22Rv1 (cell line): ENCODE measurements around the gene FGR.

Source experiments
- H3K27ac ChIP-seq: fragments of 450-650 bp; 2 replicates; pipeline ENCODE4 v1.5.1; 2017
- CTCF ChIP-seq: fragments of 450-650 bp; IDR thresholded peaks from 2 replicates; pipeline ENCODE4 v1.5.1; 2017; ENCODE audit warnings: mild to moderate bottlenecking
- ZFX ChIP-seq: fragments of 450-650 bp; IDR thresholded peaks from 2 replicates; pipeline ENCODE4 v1.6.1; 2017; ENCODE audit warnings: antibody characterized with exemption, borderline replicate concordance

The FGR gene

DNA sequence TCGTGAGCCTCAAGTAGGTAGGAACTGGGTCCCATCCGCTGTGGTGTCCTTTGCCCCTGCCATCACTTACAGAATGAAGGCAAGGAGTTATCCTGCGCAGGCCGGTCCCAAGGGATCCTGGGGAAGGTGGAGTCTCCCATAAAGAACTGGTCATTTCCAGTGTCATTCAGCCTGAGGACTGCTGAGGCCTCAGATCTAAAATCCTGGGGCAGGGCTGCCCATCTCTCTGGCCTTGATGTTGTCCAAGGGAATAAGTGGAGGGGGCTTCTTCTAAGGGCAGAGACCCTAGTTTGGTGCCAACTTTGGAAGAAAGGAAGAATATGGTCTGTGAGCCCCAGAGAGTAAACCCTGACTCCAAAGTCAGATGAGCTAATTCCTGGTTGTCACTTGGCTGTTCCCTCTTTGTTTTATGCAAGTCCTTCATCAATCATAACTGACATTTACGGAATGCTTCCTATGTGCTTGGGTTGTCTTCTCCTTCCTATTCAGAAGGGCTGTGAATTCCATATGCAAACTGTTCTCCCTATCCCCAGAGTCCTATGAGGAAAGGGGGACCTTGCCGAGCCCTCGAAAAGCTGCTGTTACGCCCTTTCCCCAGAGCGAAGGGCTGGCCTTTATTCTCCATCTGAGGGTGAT lies 30.1 kb upstream of the FGR start:
- no peak overlapping the region for H3K27ac ChIP-seq
- TF ChIP-seq CTCF = no peak

DNA sequence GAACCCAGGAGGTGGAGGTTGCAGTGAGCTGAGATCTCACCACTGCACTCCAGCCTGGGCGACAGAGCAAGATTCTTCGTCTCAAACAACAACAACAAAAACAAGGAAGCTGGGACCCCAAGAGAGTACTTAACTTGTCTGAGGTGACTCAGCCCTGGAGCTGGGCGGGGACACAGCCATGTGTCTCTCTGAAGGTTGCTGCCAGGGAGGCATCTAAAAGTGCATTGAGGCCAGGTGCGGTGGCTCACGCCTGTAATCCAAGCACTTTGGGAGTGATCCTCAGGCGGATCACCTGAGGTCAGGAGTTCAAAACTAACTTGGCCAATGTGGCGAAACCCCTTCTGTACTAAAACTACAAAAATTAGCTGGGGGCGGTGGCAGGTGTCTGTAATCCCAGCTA lies 29.3 kb upstream of the FGR start:
- no peak for TF ChIP-seq ZFX
- no peak overlapping the region for H3K27ac ChIP-seq

GRCh38 chr1:27662707-27663393 lies 27.9 kb upstream of the FGR start:
- H3K27ac ChIP-seq = no peak overlapping the region
- TF ChIP-seq ZFX = no peak
- peak; percentile 89 for TF ChIP-seq CTCF

DNA sequence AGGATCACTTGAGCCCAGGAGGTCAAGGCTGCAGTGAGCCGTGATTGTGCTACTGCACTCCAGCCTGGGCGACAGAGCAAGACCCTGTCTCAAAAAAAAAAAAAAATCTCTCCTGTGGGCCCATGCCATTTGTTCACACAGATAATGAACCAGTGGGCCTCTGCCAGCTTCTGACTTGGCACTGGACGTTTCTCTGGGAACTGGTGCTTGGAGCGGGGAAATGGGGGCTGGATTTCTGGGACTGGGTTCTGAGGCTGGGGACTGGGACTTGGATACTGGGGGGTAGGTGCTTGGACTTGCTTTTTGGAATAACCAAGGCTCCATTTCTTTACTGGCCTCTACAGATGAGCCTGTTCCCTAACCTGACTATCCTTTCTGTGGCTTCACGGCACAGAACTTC lies 27.3 kb upstream of the FGR start:
- H3K27ac ChIP-seq = no peak overlapping the region
- no peak for TF ChIP-seq ZFX
- no peak for TF ChIP-seq CTCF

DNA sequence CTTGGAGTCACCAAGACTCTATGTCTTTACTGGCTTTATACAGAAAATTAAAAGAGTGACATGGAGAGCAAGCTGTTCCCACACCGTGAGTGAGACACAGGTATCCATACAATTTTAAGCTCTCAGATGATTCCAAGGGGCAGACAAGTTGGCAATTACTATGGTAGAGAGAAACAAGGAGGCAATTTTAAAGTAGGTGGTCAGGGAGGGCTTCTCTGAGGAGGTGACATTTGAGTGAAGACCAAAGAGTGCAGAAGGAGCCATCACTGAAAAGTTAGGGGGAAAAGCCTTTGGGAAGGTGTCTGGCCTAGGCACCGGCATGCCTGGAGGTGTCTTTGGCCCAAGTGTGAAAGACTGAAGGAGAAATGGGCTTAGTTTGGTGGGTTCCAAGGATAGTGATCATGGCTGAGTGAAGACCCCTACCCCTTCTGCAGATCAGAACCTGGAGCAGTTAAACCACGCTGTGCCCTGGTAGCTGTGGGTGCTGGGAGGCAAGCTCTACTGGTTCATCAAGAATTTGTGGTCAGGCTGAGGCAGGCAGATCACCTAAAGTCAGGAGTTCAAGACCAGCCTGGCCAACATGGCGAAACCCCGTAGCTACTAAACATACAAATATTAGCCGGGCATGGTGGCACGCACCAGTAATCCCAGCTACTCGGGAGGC lies 26.6 kb upstream of the FGR start:
- H3K27ac ChIP-seq = no peak overlapping the region
- no peak for TF ChIP-seq CTCF
- TF ChIP-seq ZFX = no peak

- TF ChIP-seq ZFX (no peak), CTCF (no peak)
- H3K27ac ChIP-seq = no peak overlapping the region
These were observed 25.4 kb upstream of the FGR start for GRCh38 chr1:27660300-27660835.

- H3K27ac ChIP-seq = no peak overlapping the region
- no peak for TF ChIP-seq ZFX
- no peak for TF ChIP-seq CTCF
These were observed 24.7 kb upstream of the FGR start for GRCh38 chr1:27659497-27660299.
